Epithelial cell of esophagus (primary cell): ENCODE results near the gene AGTRAP.

Experiments
- DNase-seq: peaks from one replicate; pipeline ENCODE4 v3.0.0; 2010; ENCODE audit warnings: low read depth
- H3K4me3 ChIP-seq: 2 replicates; pipeline ENCODE4 v1.5.1; 2011; ENCODE audit warnings: mild to moderate bottlenecking, low read length, control low read depth
- CTCF ChIP-seq: IDR thresholded peaks from 2 replicates; pipeline ENCODE4 v1.5.1; 2011; ENCODE audit warnings: low read depth, mild to moderate bottlenecking, low read length, control low read depth, inconsistent platforms; ENCODE audit not compliant: insufficient read depth; ENCODE audit errors: missing control alignments

AGTRAP gene

GRCh38 chr1:11757047-11757446 lies 21.1 kb downstream of the AGTRAP start:
- H3K4me3 ChIP-seq: no peak overlapping the region
- DNase-seq: no peak
- no peak for TF ChIP-seq CTCF

- DNase-seq: no peak
- no peak overlapping the region for H3K4me3 ChIP-seq
- TF ChIP-seq CTCF: no peak
Observed at GRCh38 chr1:11759791-11760190, 23.9 kb downstream of the AGTRAP start.

- TF ChIP-seq CTCF: no peak
- DNase-seq: no peak
- H3K4me3 ChIP-seq: no peak overlapping the region
Observed at GRCh38 chr1:11761285-11761684, 25.3 kb downstream of the AGTRAP start.

- no peak for TF ChIP-seq CTCF
- H3K4me3 ChIP-seq: no peak within 1 kb of the TSS
- DNase-seq: peak; percentile 32
Observed at GRCh38 chr1:11761988-11762406, 26.1 kb downstream of the AGTRAP start, which contains the start of gene C1orf167. C1orf167 (plus strand) TSS chr1:11762193; CDS start chr1:11764401, 2,208 bp downstream.

GRCh38 chr1:11764115-11764514 lies 28.2 kb downstream of the AGTRAP start:
- DNase-seq: no peak
- H3K4me3 ChIP-seq: no peak overlapping the region
- no peak for TF ChIP-seq CTCF

GRCh38 chr1:11764519-11764918 lies 28.6 kb downstream of the AGTRAP start:
- H3K4me3 ChIP-seq: no peak overlapping the region
- no peak for TF ChIP-seq CTCF

GRCh38 chr1:11765661-11766428 lies 29.9 kb downstream of the AGTRAP start:
- H3K4me3 ChIP-seq: no peak overlapping the region
- DNase-seq: no peak
- no peak for TF ChIP-seq CTCF

More at GRCh38 chr1:11764519-11764918, 28.6 kb downstream of the AGTRAP start:
- DNase-seq: no peak
